Type B pancreatic cell (in vitro differentiated cells): ENCODE measurements around the gene LRMDA. TPM values are rescaled to one million over a fixed set of nuclear protein-coding genes. Genes with fewer than 3 reads are reported as not detected.

Experiments
- DNase-seq: peaks from one replicate; pipeline ENCODE4 v3.0.0; 2021; ENCODE audit warnings: mixed read lengths; ENCODE audit not compliant: unreplicated experiment; ENCODE audit errors: extremely low spot score
- H3K27ac Mint-ChIP-seq: 2 replicates; pipeline ENCODE4 v1.8.0; 2021; ENCODE audit warnings: mild to moderate bottlenecking, mixed read lengths
- H3K27me3 Mint-ChIP-seq: 2 replicates; pipeline ENCODE4 v1.8.0; 2021; ENCODE audit warnings: mixed read lengths
- H3K36me3 Mint-ChIP-seq: 2 replicates; pipeline ENCODE4 v1.8.0; 2021; ENCODE audit warnings: mixed read lengths
- H3K4me1 Mint-ChIP-seq: one replicate; pipeline ENCODE4 v1.8.0; 2021; ENCODE audit warnings: mixed read lengths; ENCODE audit not compliant: unreplicated experiment
- H3K4me3 Mint-ChIP-seq: 2 replicates; pipeline ENCODE4 v1.8.0; 2021; ENCODE audit warnings: mild to moderate bottlenecking, mixed read lengths
- H3K9me3 Mint-ChIP-seq: 2 replicates; pipeline ENCODE4 v1.8.0; 2021; ENCODE audit warnings: mixed read lengths
- total RNA-seq: library from RNA; stranded (reverse); gene quantifications from 2 replicates; pipeline ENCODE4 v1.2.1, GENCODE V29; 2021; ENCODE audit warnings: low replicate concordance
- TF ChIP-seq, protein P1 (sequence below): fragments of 200-600 bp; sonication (generic); conservative IDR thresholded peaks from 2 replicates; pipeline ENCODE4 v1.5.0; 2021; ENCODE audit warnings: antibody characterized with exemption, mild to moderate bottlenecking

The LRMDA gene
- total RNA-seq, 1 donor from 2014 or later = 2.0 TPM

- TF ChIP-seq, protein P1, sequence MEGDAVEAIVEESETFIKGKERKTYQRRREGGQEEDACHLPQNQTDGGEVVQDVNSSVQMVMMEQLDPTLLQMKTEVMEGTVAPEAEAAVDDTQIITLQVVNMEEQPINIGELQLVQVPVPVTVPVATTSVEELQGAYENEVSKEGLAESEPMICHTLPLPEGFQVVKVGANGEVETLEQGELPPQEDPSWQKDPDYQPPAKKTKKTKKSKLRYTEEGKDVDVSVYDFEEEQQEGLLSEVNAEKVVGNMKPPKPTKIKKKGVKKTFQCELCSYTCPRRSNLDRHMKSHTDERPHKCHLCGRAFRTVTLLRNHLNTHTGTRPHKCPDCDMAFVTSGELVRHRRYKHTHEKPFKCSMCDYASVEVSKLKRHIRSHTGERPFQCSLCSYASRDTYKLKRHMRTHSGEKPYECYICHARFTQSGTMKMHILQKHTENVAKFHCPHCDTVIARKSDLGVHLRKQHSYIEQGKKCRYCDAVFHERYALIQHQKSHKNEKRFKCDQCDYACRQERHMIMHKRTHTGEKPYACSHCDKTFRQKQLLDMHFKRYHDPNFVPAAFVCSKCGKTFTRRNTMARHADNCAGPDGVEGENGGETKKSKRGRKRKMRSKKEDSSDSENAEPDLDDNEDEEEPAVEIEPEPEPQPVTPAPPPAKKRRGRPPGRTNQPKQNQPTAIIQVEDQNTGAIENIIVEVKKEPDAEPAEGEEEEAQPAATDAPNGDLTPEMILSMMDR = no peak
- DNase-seq = no peak
- Mint-ChIP-seq H3K36me3 (no peaks in the 10 kb centered on the region), H3K4me3 (no peak overlapping the region), H3K4me1 (no peaks in the 10 kb centered on the region), H3K27ac (no peak overlapping the region), H3K9me3 (peaks cover 27% of the 10 kb centered on the region), H3K27me3 (peaks cover 25% of the 10 kb centered on the region)
These were observed 141.1 kb downstream of the LRMDA start for GRCh38 chr10:75572478-75572877.

DNA sequence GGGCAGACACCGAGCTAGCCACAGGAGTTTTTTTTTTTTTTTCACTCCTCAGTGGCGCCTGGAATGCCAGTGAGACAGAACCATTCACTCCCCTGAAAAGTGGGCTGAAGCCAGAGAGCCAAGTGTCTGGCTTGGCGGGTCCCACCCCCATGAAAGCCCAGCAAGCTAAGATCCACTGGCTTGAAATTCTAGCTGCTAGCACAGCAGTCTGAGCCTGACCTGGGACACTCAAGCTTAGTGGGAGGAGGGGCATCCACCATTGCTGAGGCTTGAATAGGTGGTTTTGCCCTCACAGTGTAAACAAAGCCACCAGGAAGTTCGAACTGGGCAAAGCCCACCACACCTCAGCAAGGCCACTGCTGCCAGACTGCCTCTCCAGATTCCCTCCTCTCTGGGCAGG, 144.5 kb downstream of the LRMDA start:
- Mint-ChIP-seq H3K4me1 (no peaks in the 10 kb centered on the region), H3K4me3 (no peak overlapping the region), H3K36me3 (peaks cover under 1% of the 10 kb centered on the region), H3K9me3 (peaks cover 27% of the 10 kb centered on the region), H3K27me3 (peaks cover 32% of the 10 kb centered on the region), H3K27ac (no peak overlapping the region)
- no peak for DNase-seq
- TF ChIP-seq, protein P1 = no peak

GRCh38 chr10:75582102-75582501, 150.7 kb downstream of the LRMDA start:
- Mint-ChIP-seq H3K27me3 (peaks cover 43% of the 10 kb centered on the region), H3K4me1 (no peaks in the 10 kb centered on the region), H3K27ac (no peak overlapping the region), H3K9me3 (peaks cover 30% of the 10 kb centered on the region), H3K36me3 (peaks cover 16% of the 10 kb centered on the region), H3K4me3 (no peak overlapping the region)
- TF ChIP-seq, protein P1 = no peak
- no peak for DNase-seq

DNA sequence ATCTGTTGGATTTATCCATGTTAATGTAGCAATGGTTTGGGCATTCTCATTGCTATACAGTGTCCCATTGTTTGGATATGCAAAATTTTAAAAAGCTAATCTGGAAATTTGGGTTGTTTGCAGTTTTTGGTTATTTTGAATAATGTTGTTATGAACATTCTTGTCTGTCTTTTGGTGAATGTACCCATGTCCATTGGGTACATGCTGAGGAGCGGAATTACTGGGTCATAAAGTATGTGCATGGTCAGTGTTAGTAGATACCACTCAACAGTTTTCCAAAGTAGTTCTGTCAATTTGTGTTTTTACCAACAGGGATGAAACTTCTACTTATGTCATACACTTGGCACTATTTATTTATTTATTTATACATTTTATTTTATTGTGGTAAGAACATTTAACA, 153.9 kb downstream of the LRMDA start:
- DNase-seq = no peak
- peaks cover 42% of the 10 kb centered on the region for H3K27me3 Mint-ChIP-seq
- H3K4me1 Mint-ChIP-seq = no peaks in the 10 kb centered on the region
- H3K9me3 Mint-ChIP-seq = peaks cover 26% of the 10 kb centered on the region
- H3K4me3 Mint-ChIP-seq = no peak overlapping the region
- peaks cover 16% of the 10 kb centered on the region for H3K36me3 Mint-ChIP-seq
- H3K27ac Mint-ChIP-seq = no peak overlapping the region
- TF ChIP-seq, protein P1 = no peak

DNA sequence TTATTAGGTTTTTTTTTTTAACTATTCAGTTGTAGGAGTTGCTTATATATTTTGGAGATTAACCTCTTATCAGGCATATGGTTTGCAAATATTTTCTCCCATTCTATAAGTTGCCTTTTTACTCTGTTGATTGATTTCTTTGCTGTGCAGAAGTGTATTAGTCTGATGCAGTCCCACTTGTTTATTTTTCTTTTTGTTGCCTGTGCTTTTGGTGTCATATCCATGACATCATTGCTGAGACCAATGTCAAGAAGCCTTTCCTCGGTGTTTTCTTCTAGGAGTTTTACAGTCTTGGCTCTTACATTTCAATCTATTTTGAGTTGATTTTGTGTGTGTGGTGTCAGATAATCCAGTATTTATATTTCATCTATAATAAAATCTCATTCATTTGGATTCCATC, 155.4 kb downstream of the LRMDA start:
- no peak for DNase-seq
- H3K9me3 Mint-ChIP-seq = peaks cover 18% of the 10 kb centered on the region
- TF ChIP-seq, protein P1 = no peak
- H3K4me1 Mint-ChIP-seq = peaks cover 3% of the 10 kb centered on the region
- H3K4me3 Mint-ChIP-seq = no peak overlapping the region
- H3K27ac Mint-ChIP-seq = no peak overlapping the region
- peaks cover 11% of the 10 kb centered on the region for H3K36me3 Mint-ChIP-seq
- H3K27me3 Mint-ChIP-seq = peaks cover 44% of the 10 kb centered on the region

DNA sequence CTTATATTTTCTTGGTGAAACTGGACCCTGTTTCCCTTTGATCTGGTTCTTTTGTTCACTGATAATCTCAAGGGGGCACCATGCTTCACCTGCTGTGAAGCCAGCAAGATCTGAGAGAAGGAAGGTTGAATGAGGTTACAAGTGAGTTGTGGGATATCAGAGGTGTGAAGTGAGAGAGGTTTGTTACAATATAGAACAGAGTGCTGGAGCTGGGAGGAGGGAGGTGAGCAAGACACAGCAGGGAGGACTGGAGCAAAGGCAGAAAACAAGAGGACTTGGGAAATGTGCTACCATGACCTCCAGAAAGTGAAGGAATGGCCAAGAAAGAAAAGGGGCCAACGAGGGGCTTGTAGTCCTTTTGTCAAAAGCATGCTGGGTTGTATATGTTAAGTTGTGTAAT, 156.6 kb downstream of the LRMDA start:
- peaks cover 12% of the 10 kb centered on the region for H3K9me3 Mint-ChIP-seq
- TF ChIP-seq, protein P1 = no peak
- H3K27ac Mint-ChIP-seq = no peak overlapping the region
- H3K4me1 Mint-ChIP-seq = peaks cover 15% of the 10 kb centered on the region
- H3K4me3 Mint-ChIP-seq = no peak overlapping the region
- peaks cover 49% of the 10 kb centered on the region for H3K27me3 Mint-ChIP-seq
- DNase-seq = no peak
- H3K36me3 Mint-ChIP-seq = peaks cover 6% of the 10 kb centered on the region
